ENCODE results near the gene SHISA5. TPM values are rescaled to one million over a fixed set of nuclear protein-coding genes. Genes with fewer than 3 reads are reported as not detected.

Gene SHISA5
- total and polyA plus RNA-seq, 2 experiments from 2014 or later: 146 to 166 TPM

DNA sequence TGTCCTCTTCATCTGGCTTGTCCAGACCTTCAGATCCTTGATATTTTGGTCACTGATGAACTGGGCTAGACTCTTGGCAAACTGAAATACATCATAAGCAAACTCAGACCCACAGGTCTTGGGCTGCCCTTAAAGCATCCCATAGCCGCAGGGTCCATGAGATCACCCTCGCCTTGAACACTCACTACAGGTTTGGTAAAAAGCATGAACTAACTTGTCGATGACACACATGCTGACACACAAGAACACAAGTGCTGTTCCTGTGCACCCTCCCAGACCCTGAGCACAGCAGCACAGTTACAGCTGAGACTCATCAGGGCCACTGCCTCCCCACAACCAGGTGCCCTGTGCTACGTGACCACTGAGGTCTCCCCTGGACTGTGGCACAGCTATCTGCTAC lies 31.6 kb upstream of the SHISA5 start (continued):
- TF ChIP-seq, protein P1, sequence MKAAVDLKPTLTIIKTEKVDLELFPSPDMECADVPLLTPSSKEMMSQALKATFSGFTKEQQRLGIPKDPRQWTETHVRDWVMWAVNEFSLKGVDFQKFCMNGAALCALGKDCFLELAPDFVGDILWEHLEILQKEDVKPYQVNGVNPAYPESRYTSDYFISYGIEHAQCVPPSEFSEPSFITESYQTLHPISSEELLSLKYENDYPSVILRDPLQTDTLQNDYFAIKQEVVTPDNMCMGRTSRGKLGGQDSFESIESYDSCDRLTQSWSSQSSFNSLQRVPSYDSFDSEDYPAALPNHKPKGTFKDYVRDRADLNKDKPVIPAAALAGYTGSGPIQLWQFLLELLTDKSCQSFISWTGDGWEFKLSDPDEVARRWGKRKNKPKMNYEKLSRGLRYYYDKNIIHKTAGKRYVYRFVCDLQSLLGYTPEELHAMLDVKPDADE (IDR thresholded peaks at IDR 0.05): no peak
- TF ChIP-seq STAT1 (IDR thresholded peaks at IDR 0.05; ENCODE audit: unreplicated experiment): no peak

DNA sequence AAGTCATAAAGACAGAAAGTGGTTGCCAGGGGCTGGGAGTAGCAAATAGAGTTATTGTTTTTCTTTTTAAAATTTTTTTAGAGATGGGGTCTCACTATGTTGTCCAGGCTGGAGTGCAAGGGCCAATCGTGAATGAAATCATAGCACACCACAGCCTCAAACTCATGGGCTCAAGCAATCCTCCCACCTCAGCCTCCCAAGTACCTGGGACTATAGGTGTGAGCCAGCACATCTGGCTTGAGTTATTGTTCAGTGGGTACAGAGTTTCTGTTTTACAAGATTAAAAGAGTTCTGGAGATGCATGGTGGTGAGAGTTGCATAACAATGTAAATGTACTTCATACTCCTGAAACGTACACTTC lies 29.0 kb upstream of the SHISA5 start:
- no peak overlapping the region for H3K4me2 ChIP-seq
- no peaks in the 10 kb centered on the region for H3K4me1 Mint-ChIP-seq
- DNase-seq (ENCODE audit: low spot score): no peak
- 0 out of 2 replicates have a peak, but pooled peaks cover 3% of the 10 kb centered on the region for H3K36me3 ChIP-seq (ENCODE audit: insufficient read depth)
- H2AFZ ChIP-seq: no peak overlapping the region
- H3K4me3 Mint-ChIP-seq: no peak overlapping the region
- no peaks in the 10 kb centered on the region for H3K4me1 ChIP-seq (ENCODE audit: insufficient read depth)
- no peak for ATAC-seq
- H3F3A ChIP-seq (replicated peaks; ENCODE audit: low read depth): peaks cover 8% of the 10 kb centered on the region; the same call in 1 of the 2 replicates
- no peak overlapping the region for H3K27ac Mint-ChIP-seq
- TF ChIP-seq STAT1 (IDR thresholded peaks at IDR 0.05; ENCODE audit: unreplicated experiment) (no peak), NANOG (IDR thresholded peaks at IDR 0.05; ENCODE audit: borderline replicate concordance) (no peak), JUNB (IDR thresholded peaks at IDR 0.05; ENCODE audit: unreplicated experiment) (no peak)
- no peaks in the 10 kb centered on the region for H3K9me3 Mint-ChIP-seq
- H3K27ac ChIP-seq (ENCODE audit: low read depth): no peak overlapping the region
- H3K79me2 ChIP-seq (replicated peaks; ENCODE audit: insufficient read depth): no peaks in the 10 kb centered on the region
- H3K27me3 ChIP-seq (ENCODE audit: insufficient read depth): no peaks in the 10 kb centered on the region
- H4K20me1 ChIP-seq (replicated peaks; ENCODE audit: insufficient read depth): no peaks in the 10 kb centered on the region
- H3K4me3 ChIP-seq: no peak overlapping the region
- H3K9me2 ChIP-seq (ENCODE audit: insufficient read depth): no peaks in the 10 kb centered on the region
- H3K36me3 Mint-ChIP-seq (ENCODE audit: low read depth): peaks cover 17% of the 10 kb centered on the region
- H3K27me3 Mint-ChIP-seq (ENCODE audit: insufficient read depth, low read depth, poor library complexity): no peaks in the 10 kb centered on the region

DNA sequence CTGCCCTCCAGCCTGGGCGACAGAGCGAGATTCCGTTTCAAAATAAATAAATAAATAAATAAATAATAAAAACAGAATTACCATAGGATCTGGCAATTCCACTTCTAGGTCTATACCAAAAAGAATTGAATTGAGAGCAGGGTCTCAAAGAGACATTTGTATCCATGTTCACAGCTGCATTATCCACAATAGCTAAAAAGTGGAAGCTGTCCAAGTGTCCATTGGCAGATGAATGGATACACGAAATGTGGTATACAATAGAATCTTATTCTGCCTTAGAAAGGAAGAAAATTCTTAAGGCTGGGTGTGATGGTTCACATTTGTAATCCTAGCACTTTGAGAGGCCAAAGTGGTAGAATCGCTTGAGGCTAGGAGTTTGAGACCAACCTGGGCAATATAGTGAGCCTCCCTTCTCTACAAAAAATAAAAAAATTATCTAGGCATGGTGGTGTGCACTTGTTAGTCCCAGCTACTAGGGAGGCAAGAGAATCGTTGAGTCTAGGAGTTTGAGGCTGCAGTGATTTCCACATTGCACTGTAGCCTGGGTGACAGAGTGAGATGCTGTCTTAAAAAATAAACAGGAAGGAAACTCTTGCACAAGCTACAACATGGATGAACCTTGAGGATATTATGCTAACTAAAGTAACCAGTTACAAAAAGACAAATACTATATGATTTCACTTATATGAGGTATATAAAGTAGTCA lies 28.4 kb upstream of the SHISA5 start:
- Mint-ChIP-seq H3K4me1 (no peaks in the 10 kb centered on the region), H3K36me3 (ENCODE audit: low read depth) (peaks cover 18% of the 10 kb centered on the region), H3K27ac (no peak overlapping the region), H3K4me3 (no peak overlapping the region), H3K9me3 (no peaks in the 10 kb centered on the region), H3K27me3 (ENCODE audit: insufficient read depth, low read depth, poor library complexity) (peaks cover 3% of the 10 kb centered on the region)
- Histone ChIP-seq H3F3A (replicated peaks; ENCODE audit: low read depth) (peaks cover 8% of the 10 kb centered on the region; the same call in 1 of the 2 replicates), H3K36me3 (ENCODE audit: insufficient read depth) (0 out of 2 replicates have a peak, but pooled peaks cover 3% of the 10 kb centered on the region), H3K4me1 (ENCODE audit: insufficient read depth) (no peaks in the 10 kb centered on the region), H3K9me2 (ENCODE audit: insufficient read depth) (no peaks in the 10 kb centered on the region), H3K4me3 (no peak overlapping the region), H4K20me1 (replicated peaks; ENCODE audit: insufficient read depth) (no peaks in the 10 kb centered on the region), H2AFZ (no peak overlapping the region), H3K4me2 (no peak overlapping the region), H3K79me2 (replicated peaks; ENCODE audit: insufficient read depth) (no peaks in the 10 kb centered on the region), H3K27me3 (ENCODE audit: insufficient read depth) (no peaks in the 10 kb centered on the region), H3K27ac (ENCODE audit: low read depth) (no peak overlapping the region)
- ATAC-seq (no peak), DNase-seq (ENCODE audit: low spot score) (no peak)
- TF ChIP-seq, protein P2, sequence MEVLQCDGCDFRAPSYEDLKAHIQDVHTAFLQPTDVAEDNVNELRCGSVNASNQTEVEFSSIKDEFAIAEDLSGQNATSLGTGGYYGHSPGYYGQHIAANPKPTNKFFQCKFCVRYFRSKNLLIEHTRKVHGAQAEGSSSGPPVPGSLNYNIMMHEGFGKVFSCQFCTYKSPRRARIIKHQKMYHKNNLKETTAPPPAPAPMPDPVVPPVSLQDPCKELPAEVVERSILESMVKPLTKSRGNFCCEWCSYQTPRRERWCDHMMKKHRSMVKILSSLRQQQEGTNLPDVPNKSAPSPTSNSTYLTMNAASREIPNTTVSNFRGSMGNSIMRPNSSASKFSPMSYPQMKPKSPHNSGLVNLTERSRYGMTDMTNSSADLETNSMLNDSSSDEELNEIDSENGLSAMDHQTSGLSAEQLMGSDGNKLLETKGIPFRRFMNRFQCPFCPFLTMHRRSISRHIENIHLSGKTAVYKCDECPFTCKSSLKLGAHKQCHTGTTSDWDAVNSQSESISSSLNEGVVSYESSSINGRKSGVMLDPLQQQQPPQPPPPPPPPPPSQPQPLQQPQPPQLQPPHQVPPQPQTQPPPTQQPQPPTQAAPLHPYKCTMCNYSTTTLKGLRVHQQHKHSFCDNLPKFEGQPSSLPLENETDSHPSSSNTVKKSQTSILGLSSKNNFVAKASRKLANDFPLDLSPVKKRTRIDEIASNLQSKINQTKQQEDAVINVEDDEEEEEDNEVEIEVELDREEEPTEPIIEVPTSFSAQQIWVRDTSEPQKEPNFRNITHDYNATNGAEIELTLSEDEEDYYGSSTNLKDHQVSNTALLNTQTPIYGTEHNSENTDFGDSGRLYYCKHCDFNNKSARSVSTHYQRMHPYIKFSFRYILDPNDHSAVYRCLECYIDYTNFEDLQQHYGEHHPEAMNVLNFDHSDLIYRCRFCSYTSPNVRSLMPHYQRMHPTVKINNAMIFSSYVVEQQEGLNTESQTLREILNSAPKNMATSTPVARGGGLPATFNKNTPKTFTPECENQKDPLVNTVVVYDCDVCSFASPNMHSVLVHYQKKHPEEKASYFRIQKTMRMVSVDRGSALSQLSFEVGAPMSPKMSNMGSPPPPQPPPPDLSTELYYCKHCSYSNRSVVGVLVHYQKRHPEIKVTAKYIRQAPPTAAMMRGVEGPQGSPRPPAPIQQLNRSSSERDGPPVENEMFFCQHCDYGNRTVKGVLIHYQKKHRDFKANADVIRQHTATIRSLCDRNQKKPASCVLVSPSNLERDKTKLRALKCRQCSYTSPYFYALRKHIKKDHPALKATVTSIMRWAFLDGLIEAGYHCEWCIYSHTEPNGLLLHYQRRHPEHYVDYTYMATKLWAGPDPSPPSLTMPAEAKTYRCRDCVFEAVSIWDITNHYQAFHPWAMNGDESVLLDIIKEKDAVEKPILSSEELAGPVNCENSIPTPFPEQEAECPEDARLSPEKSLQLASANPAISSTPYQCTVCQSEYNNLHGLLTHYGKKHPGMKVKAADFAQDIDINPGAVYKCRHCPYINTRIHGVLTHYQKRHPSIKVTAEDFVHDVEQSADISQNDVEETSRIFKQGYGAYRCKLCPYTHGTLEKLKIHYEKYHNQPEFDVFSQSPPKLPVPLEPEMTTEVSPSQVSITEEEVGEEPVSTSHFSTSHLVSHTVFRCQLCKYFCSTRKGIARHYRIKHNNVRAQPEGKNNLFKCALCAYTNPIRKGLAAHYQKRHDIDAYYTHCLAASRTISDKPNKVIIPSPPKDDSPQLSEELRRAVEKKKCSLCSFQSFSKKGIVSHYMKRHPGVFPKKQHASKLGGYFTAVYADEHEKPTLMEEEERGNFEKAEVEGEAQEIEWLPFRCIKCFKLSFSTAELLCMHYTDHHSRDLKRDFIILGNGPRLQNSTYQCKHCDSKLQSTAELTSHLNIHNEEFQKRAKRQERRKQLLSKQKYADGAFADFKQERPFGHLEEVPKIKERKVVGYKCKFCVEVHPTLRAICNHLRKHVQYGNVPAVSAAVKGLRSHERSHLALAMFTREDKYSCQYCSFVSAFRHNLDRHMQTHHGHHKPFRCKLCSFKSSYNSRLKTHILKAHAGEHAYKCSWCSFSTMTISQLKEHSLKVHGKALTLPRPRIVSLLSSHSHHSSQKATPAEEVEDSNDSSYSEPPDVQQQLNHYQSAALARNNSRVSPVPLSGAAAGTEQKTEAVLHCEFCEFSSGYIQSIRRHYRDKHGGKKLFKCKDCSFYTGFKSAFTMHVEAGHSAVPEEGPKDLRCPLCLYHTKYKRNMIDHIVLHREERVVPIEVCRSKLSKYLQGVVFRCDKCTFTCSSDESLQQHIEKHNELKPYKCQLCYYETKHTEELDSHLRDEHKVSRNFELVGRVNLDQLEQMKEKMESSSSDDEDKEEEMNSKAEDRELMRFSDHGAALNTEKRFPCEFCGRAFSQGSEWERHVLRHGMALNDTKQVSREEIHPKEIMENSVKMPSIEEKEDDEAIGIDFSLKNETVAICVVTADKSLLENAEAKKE (CRISPR knock-in tag; IDR thresholded peaks at IDR 0.05): no peak
- no peak for TF ChIP-seq POLR2AphosphoS5 (IDR thresholded peaks at IDR 0.05; ENCODE audit: low read depth)
- TF ChIP-seq, protein P3, sequence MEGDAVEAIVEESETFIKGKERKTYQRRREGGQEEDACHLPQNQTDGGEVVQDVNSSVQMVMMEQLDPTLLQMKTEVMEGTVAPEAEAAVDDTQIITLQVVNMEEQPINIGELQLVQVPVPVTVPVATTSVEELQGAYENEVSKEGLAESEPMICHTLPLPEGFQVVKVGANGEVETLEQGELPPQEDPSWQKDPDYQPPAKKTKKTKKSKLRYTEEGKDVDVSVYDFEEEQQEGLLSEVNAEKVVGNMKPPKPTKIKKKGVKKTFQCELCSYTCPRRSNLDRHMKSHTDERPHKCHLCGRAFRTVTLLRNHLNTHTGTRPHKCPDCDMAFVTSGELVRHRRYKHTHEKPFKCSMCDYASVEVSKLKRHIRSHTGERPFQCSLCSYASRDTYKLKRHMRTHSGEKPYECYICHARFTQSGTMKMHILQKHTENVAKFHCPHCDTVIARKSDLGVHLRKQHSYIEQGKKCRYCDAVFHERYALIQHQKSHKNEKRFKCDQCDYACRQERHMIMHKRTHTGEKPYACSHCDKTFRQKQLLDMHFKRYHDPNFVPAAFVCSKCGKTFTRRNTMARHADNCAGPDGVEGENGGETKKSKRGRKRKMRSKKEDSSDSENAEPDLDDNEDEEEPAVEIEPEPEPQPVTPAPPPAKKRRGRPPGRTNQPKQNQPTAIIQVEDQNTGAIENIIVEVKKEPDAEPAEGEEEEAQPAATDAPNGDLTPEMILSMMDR (conservative IDR thresholded peaks at IDR 0.05; ENCODE audit: low read depth in 2 of 2): no peak
- no peak for TF ChIP-seq ZNF331 (CRISPR knock-in tag; IDR thresholded peaks at IDR 0.05; ENCODE audit: low read depth)
- TF ChIP-seq, protein P1 (IDR thresholded peaks at IDR 0.05): no peak
- TF ChIP-seq EZH2phosphoT487 (IDR thresholded peaks at IDR 0.05; ENCODE audit: unreplicated experiment): no peak

Data from GM23338 (cell line).